HG02610 (cell line): ENCODE data around the gene STC2.
A peak's percentile ranks its signal among the peaks of the same experiment; 100 is the strongest.

Source experiments
- ATAC-seq: cut with Tn5 transposase; IDR thresholded peaks from one replicate; pipeline ENCODE4 v1.9.1; 2021; ENCODE audit warnings: mild to moderate bottlenecking, moderate library complexity; ENCODE audit not compliant: unreplicated experiment

Gene STC2

DNA sequence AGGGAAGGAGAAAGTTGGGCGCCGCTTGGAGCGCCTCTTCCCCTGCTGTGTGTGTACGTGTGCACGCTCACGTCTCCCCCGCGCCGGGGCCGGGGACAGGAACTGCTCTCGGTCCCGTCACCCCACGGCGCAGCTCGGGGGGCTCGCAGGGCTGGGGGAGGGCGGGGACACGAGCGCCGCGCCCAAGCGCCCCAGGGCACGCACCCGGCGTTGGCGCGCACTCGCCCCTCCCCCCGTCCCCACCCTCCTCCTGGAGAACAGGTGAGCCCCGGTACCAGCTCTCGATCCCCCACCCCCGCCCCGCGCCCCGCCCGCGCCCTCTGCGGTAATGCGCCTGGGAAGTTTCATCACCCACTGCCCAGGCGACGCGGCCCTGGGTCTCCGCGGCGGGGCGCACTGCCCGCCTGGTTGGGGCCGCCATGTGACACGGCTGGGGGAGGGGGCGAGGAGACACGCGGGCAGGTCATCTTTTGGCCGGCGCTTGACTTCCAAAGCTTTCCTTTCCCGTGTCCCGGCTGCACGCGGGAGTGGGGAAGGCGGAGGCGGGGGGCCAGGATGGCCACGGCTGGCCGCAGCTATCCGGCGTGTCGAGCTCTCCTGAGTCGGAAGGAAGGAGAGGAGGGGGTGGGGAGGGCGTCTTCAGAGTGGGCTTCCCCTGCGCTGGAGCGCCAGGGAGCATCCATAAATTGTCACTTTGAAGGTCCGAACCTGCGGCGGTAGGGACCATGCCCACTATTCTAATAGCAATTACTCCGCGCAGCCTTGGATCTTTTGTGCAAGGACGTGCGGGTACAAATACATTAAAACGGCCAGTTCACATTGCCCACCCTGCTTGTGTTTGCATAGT, 1.5 kb upstream of the STC2 start:
- peak; percentile 30 for ATAC-seq

- no peak for ATAC-seq
Observed at GRCh38 chr5:173328844-173329490, 753 bp upstream of the STC2 start.

DNA sequence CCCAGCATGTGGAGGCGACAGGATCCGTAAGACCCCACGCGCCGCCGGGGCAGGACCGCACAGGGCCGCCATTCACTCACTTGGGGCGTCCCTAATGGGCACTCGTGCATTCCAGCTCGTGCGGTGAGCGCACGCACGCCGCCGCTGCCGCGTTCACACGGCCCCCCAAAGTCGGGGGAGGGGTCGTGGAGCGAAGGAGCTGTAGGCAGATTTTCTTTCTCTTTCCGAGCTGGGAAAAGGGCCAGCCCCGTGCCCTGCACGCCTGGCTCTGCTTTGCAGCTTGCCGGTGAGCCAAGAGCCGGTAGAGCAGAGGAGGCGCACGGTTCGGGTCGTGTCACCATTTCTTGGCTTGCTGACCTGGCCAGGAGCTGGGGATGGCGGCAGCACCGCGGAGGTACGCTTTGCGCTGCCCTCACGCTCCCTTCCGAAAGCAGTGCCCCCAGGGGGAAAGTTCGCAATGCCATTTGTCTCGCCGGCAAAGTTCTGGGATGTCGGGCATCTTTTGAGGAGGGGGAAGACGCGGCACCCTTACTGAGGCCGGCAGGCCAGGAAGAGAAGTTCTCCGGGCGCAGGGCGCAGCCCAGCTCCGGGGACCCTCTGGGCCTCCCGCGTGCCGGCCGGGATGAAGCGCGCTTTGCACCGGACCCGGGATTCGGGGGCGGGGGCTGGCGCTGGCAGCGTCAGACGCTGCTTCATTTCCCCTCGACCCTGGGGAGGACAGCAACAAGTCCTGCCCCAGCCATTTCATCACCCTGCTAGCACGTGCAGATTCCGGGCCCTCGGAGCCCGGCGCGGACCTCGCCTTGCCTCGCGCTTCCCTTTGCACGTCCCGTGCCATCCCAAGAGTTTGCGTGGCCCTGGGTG, 898 bp downstream of the STC2 start:
- ATAC-seq: no peak

DNA sequence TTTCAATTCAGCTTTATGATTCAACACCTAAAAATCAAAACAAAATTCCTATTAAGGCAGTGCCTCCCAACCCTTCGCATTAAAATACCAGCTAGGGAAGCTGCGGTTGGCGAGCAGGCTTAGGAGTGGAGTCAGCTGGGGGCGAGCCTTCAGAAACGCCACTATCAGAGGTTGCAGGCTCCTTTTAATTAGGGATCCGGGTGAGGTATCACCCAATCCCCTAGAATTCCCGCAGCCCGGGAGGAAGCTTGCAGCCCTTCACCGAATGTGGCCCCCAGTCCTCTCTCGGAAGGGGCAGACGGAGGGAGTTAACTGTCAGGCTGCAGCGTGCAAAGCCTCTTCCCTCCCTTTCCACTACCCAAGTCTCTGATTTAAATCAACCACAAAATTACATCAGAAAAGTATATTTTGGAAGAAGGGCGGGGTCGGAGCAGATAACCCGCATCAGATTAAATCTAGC, 1.7 kb downstream of the STC2 start:
- ATAC-seq: no peak

- ATAC-seq: no peak
Observed at GRCh38 chr5:173325091-173325698, 3.0 kb downstream of the STC2 start.

GRCh38 chr5:173324115-173325001, 3.9 kb downstream of the STC2 start:
- no peak for ATAC-seq

GRCh38 chr5:173323799-173324114, 4.5 kb downstream of the STC2 start:
- ATAC-seq: no peak

- no peak for ATAC-seq
Observed at GRCh38 chr5:173323106-173323798, 5.0 kb downstream of the STC2 start.

DNA sequence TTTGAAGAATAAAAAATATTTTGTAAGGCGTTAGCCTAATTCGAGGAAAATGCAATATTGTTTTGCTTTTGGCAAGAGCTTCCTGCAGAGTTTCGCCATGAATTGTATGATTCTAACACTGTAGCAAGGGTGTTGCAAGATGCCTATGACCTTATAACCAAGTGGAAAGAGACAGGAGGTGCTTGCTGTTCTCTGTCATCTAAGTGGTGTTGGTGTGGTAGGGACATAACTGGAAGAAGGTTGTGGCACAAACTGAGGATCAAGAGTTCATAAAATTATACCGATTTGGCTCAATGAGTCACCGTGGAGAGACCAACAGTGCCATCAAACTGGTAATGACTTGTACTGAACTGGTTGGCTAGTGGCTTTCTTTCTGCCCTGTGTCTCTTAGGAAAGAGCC, 6.3 kb downstream of the STC2 start:
- ATAC-seq: no peak

GRCh38 chr5:173320259-173320658, 8.0 kb downstream of the STC2 start:
- ATAC-seq: no peak

GRCh38 chr5:173319646-173320045, 8.6 kb downstream of the STC2 start:
- no peak for ATAC-seq

GRCh38 chr5:173318881-173319620, 9.2 kb downstream of the STC2 start:
- no peak for ATAC-seq

DNA sequence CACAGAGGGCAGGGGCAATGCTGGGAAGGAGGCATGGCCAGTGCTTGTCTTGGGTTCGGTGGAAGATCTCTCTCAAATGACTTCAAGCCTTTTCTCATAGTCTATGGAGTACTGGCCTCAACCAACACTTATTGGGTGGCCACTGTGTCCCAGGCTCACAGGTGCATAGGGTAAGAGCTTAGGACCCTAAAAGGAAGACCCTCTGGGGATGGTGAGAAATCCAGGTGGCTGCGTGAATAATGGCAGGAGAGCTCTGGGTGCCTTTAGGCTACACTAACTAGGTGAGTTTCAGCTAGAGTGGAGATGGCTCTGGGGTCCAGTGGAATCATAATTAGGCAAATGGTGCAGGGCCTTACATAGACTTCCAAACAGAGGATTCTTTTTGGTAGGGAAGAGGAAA, 9.9 kb downstream of the STC2 start:
- no peak for ATAC-seq

GRCh38 chr5:173317852-173318251, 10.4 kb downstream of the STC2 start:
- no peak for ATAC-seq

DNA sequence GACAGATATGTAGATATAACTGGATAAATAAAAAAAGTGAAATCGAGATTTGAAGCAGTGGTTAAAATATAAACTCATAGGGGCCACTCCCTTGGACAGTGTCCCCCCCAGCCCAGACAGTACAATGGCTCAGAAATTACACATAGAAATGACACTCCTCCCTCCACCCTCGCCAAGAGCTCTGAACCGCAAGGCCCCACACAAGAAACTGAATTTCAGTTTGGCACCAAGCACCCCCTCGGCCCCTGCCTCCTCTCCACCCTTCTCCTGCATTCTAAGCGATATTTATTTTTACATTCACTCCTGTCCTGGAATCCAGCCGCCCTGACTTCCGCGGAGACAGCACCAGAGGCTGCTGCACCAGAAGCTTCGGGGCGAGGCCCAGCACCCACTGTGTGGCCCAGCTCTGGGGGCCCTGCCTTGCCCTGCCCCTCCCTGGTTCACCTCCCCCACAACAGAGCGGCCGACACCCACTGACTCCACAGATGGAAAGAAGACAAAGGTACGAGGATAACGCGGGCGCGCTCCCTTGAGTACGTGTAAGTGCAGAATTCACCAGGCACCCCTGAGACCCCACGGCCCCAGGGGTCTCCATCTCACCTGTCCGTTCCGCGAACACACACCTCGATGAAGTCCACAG, 11.0 kb downstream of the STC2 start:
- ATAC-seq: no peak

DNA sequence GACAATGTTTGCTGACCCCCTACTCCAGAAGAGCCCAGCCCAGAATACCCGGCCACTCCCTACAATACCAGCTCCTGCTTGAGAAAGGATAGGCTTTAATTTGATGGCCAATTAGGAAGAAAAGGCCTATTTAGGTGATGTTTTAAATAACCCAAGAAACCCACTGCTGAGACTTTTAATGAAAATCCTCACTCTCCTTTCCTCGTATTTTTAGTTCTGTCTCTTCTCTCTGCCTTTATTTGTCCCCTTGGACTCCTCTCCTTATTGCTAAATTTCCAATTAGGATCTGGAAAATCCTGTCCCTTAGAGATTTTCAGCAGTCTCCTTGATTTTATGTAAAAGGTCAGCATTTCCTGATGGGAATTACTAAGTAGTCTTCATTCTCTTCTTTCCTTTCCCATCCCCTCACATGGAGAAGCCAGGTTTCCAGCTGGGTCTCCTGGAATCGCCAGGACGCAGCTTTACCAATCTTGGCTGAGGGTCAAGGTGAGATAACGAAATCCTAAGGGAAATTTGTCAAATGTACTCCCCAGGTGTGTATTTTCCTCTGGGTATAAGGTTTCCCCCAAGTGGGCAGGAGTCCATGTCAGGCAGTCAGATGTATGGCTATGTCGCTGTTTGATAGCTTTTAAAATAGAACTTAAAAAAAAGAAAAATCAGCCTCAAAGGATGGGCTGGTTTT, 11.7 kb downstream of the STC2 start:
- no peak for ATAC-seq

GRCh38 chr5:173315495-173316338, 12.5 kb downstream of the STC2 start:
- no peak for ATAC-seq
